Astrocyte (in vitro differentiated cells and primary cell): ENCODE data around the gene TMEM120B. TPM values are rescaled to one million over a fixed set of nuclear protein-coding genes. Genes with fewer than 3 reads are reported as not detected.
"Not testable (repeated sequence)": the region's sequence is repeated elsewhere in the genome, so short reads cannot be mapped to it uniquely, and the experiment has no call there.

Source experiments
- DNase-seq: peaks from one replicate; pipeline ENCODE4 v3.0.0-alpha.2; 2010; ENCODE audit warnings: low read depth
- FAIRE-seq: peaks from 2 replicates; lab custom pipeline; 2011; peaks lifted over from hg19 to GRCh38; lab: Jason Lieb, UNC
- H2AFZ ChIP-seq: 2 replicates; pipeline ENCODE4 v1.6.0; 2012; ENCODE audit warnings: low read depth, low read length, inconsistent platforms
- H3K27ac ChIP-seq: 2 replicates; pipeline ENCODE4 v1.5.1; 2011; ENCODE audit warnings: low read depth, low read length, inconsistent platforms
- H3K27me3 ChIP-seq: 2 replicates; pipeline ENCODE4 v1.6.0; 2011; ENCODE audit warnings: low read length, inconsistent platforms; ENCODE audit not compliant: insufficient read depth
- H3K36me3 ChIP-seq: 2 replicates; pipeline ENCODE4 v1.5.1; 2011; ENCODE audit warnings: low read length, inconsistent platforms; ENCODE audit not compliant: insufficient read depth
- H3K4me1 ChIP-seq: 2 replicates; pipeline ENCODE4 v1.5.1; 2011; ENCODE audit warnings: low read length, inconsistent platforms; ENCODE audit not compliant: insufficient read depth
- H3K4me2 ChIP-seq: 2 replicates; pipeline ENCODE4 v1.6.0; 2012; ENCODE audit warnings: low read length, inconsistent platforms
- H3K4me3 ChIP-seq: 2 replicates; pipeline ENCODE4 v1.5.1; 2011; ENCODE audit warnings: low read depth, mild to moderate bottlenecking, low read length, inconsistent platforms; ENCODE audit not compliant: insufficient read depth
- H3K79me2 ChIP-seq: 2 replicates; pipeline ENCODE4 v1.6.0; 2012; ENCODE audit warnings: mild to moderate bottlenecking, low read length, inconsistent platforms; ENCODE audit not compliant: insufficient read depth
- H3K9ac ChIP-seq: 2 replicates; pipeline ENCODE4 v1.6.0; 2012; ENCODE audit warnings: mild to moderate bottlenecking, low read length, inconsistent platforms
- H3K9me3 ChIP-seq: 2 replicates; pipeline ENCODE4 v1.5.1; 2012; ENCODE audit warnings: low read depth, mild to moderate bottlenecking, low read length, inconsistent platforms; ENCODE audit not compliant: insufficient read depth
- H4K20me1 ChIP-seq: 2 replicates; pipeline ENCODE4 v1.6.0; 2012; ENCODE audit warnings: low read length, inconsistent platforms; ENCODE audit not compliant: insufficient read depth
- H3K27ac Mint-ChIP-seq: one replicate; pipeline ENCODE4 v1.8.0; 2021; ENCODE audit warnings: mild to moderate bottlenecking, mixed read lengths; ENCODE audit not compliant: unreplicated experiment
- H3K27me3 Mint-ChIP-seq: one replicate; pipeline ENCODE4 v1.8.0; 2021; ENCODE audit warnings: low read depth, mixed read lengths; ENCODE audit not compliant: unreplicated experiment
- H3K36me3 Mint-ChIP-seq: one replicate; pipeline ENCODE4 v1.8.0; 2021; ENCODE audit warnings: low read depth, mixed read lengths; ENCODE audit not compliant: unreplicated experiment
- H3K4me1 Mint-ChIP-seq: one replicate; pipeline ENCODE4 v1.8.0; 2021; ENCODE audit warnings: low read depth, mixed read lengths; ENCODE audit not compliant: unreplicated experiment
- H3K4me3 Mint-ChIP-seq: one replicate; pipeline ENCODE4 v1.8.0; 2021; ENCODE audit warnings: mild to moderate bottlenecking, moderate library complexity, mixed read lengths; ENCODE audit not compliant: unreplicated experiment
- H3K9me3 Mint-ChIP-seq: one replicate; pipeline ENCODE4 v1.8.0; 2021; ENCODE audit warnings: mild to moderate bottlenecking, mixed read lengths; ENCODE audit not compliant: unreplicated experiment
- EZH2 ChIP-seq: IDR thresholded peaks from 2 replicates; pipeline ENCODE4 v1.6.1; 2012; ENCODE audit warnings: mild to moderate bottlenecking, low read length, inconsistent platforms; ENCODE audit not compliant: insufficient read depth
- total RNA-seq: library from RNA; stranded (reverse); gene quantifications from 2 replicates; pipeline ENCODE4 v1.2.1, GENCODE V29; 2021
- TF ChIP-seq, protein P1 (sequence below): IDR thresholded peaks from 2 replicates; pipeline ENCODE4 v1.5.1; 2011; ENCODE audit warnings: low read depth, mild to moderate bottlenecking, inconsistent platforms, low read length, moderate library complexity; ENCODE audit not compliant: insufficient read depth

Gene TMEM120B
- total RNA-seq, 1 donor from 2014 or later = 36.0 TPM

- no peak for DNase-seq
- no peak for TF ChIP-seq EZH2
- TF ChIP-seq, protein P1, sequence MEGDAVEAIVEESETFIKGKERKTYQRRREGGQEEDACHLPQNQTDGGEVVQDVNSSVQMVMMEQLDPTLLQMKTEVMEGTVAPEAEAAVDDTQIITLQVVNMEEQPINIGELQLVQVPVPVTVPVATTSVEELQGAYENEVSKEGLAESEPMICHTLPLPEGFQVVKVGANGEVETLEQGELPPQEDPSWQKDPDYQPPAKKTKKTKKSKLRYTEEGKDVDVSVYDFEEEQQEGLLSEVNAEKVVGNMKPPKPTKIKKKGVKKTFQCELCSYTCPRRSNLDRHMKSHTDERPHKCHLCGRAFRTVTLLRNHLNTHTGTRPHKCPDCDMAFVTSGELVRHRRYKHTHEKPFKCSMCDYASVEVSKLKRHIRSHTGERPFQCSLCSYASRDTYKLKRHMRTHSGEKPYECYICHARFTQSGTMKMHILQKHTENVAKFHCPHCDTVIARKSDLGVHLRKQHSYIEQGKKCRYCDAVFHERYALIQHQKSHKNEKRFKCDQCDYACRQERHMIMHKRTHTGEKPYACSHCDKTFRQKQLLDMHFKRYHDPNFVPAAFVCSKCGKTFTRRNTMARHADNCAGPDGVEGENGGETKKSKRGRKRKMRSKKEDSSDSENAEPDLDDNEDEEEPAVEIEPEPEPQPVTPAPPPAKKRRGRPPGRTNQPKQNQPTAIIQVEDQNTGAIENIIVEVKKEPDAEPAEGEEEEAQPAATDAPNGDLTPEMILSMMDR = no peak
- H2AFZ ChIP-seq = no peak overlapping the region
- peaks cover 51% of the 10 kb centered on the region for H4K20me1 ChIP-seq
- no peak for FAIRE-seq
- peak overlapping the region; percentile 87 for H3K27ac Mint-ChIP-seq
- H3K27me3 Mint-ChIP-seq = no peaks in the 10 kb centered on the region
- peaks cover 45% of the 10 kb centered on the region for H3K79me2 ChIP-seq
- H3K9me3 ChIP-seq = no peaks in the 10 kb centered on the region
- peak overlapping the region; percentile 94 for H3K4me2 ChIP-seq
- H3K4me3 ChIP-seq = peak overlapping the region; percentile 87
- peaks cover 9% of the 10 kb centered on the region for H3K36me3 Mint-ChIP-seq
- peaks cover 37% of the 10 kb centered on the region for H3K4me1 ChIP-seq
- H3K4me1 Mint-ChIP-seq = peaks cover 36% of the 10 kb centered on the region
- H3K27ac ChIP-seq = no peak overlapping the region
- H3K36me3 ChIP-seq = no peaks in the 10 kb centered on the region
- peak overlapping the region; percentile 90 for H3K9ac ChIP-seq
- peak overlapping the region; percentile 89 for H3K4me3 Mint-ChIP-seq
- H3K27me3 ChIP-seq = no peaks in the 10 kb centered on the region
- peaks cover 10% of the 10 kb centered on the region for H3K9me3 Mint-ChIP-seq
These were observed 1.2 kb downstream of the TMEM120B start for GRCh38 chr12:121713793-121714192.

DNA sequence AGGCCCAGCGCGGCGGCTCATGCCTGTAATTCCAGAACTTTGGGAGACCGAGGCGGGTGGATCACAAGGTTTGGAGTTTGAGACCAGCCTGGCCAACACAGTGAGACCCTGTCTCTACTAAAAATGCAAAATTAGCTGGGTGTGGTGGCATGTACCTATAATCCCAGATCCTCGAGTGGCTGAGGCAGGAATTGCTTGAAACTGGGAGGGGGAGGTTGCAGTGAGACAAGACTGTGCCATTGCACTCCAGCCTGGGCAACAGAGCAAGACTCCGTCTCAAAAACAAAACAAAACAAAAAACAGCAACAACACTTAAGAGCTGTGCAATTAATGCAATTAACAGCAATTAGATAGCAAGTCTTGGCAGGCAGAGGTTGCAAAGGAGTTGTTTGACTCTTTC is 2.5 kb downstream of the TMEM120B start:
- not testable (repeated sequence) for H3K36me3 Mint-ChIP-seq, H3K4me2 ChIP-seq, H3K27me3 ChIP-seq, H3K36me3 ChIP-seq, H3K9ac ChIP-seq, H3K27ac Mint-ChIP-seq, H2AFZ ChIP-seq, DNase-seq, H3K4me3 ChIP-seq, H3K27ac ChIP-seq, FAIRE-seq, H3K27me3 Mint-ChIP-seq, H3K9me3 ChIP-seq
- H3K4me1 ChIP-seq = peaks cover 34% of the 10 kb centered on the region
- H4K20me1 ChIP-seq = peaks cover 64% of the 10 kb centered on the region
- Mint-ChIP-seq H3K4me1 (peaks cover 38% of the 10 kb centered on the region), H3K9me3 (peaks cover 10% of the 10 kb centered on the region), H3K4me3 (peak overlapping the region; percentile 89)
- peaks cover 51% of the 10 kb centered on the region for H3K79me2 ChIP-seq

DNA sequence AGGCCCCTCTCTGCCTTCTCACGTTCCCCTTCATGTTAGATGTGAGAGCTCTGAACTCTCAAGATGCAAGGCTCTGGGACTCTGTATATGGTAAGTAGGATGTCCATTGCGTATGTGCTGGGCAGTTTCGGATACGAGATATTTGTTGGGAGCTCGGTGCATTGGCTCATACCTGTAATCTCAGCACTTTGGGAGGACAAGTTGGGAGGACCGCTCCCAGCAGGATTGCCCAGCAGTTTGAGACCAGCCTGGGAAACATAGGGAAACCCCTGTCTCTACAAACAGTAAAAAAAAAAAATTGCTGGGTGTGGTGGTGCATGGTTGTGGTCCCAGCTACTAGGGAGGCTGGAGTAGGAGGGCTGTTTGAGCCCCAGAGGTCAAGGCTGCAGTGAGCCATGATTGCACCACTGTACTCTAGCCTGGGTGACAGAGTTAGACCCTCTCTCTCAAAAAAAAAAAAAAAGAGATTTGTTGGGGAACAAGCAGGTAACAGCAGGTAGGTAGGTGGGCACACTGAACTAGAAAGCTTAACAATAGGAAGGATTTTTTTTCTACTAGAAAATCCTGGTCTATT is 3.4 kb downstream of the TMEM120B start:
- Histone ChIP-seq H3K4me3 (no peak overlapping the region), H3K27me3 (no peaks in the 10 kb centered on the region), H3K36me3 (no peaks in the 10 kb centered on the region), H4K20me1 (peaks cover 73% of the 10 kb centered on the region), H3K9me3 (no peaks in the 10 kb centered on the region), H3K4me1 (peaks cover 41% of the 10 kb centered on the region), H3K4me2 (no peak overlapping the region), H3K27ac (no peak overlapping the region), H3K9ac (no peak overlapping the region), H3K79me2 (peaks cover 57% of the 10 kb centered on the region), H2AFZ (no peak overlapping the region)
- Mint-ChIP-seq H3K27ac (peak overlapping the region; percentile 26), H3K27me3 (no peaks in the 10 kb centered on the region), H3K4me3 (peak overlapping the region; percentile 89), H3K36me3 (peaks cover 10% of the 10 kb centered on the region), H3K4me1 (peaks cover 43% of the 10 kb centered on the region), H3K9me3 (peaks cover 3% of the 10 kb centered on the region)
- no peak for FAIRE-seq
- DNase-seq = no peak
- TF ChIP-seq, protein P1 = no peak
- TF ChIP-seq EZH2 = no peak
